ENCODE results near the gene ERF. TPM values are rescaled to one million over a fixed set of nuclear protein-coding genes. Genes with fewer than 3 reads are reported as not detected.

ERF gene
- total RNA-seq, 1 donor, result 31.8 TPM

DNA sequence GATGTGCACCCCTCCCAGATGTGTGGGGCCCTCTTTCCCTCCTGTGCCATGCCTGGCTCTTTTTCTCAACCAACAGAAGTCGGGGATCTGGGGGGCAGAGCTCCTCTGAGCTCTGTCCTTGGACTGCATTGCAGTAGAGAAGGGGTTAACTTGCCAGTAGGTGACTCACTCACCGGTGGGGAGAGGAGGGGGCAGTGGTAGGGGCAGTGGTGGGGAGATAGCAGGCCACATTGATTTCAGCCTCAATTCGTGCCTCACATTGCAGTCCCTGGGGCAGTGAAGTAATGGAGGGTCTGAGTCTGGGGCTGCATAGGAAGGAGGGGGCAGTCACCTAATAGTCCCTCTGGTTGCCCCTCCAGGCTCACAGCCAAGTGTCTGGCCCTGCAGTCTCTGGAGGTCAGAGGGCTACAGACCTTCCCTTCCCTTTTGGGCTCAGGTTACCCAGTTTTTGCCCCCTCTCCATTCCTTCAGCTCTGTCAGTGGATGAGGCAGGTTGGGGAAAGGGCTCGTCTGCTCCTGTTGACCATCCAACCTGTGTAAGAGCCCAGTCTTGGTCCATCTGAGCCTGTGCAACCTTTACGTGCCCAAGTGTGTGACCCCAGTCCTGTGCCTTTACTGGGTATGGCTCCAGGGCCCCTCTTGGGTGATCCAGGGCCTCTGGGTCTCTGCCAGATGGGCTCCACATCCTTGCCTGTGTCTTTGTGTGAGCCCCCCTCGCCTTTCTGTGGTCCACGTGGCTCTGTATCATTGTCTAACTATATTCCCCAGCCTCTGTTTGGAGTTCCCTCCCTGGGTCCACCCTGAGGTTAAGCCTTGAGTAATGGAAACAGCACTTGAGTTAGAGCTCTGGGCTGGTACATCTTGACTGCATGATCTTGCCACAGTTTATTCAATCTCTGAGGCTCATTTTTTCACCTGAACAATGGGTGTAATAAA lies 27.2 kb upstream of the ERF start:
- no peak overlapping the region for H2AFZ ChIP-seq (ENCODE audit: low read length)
- DNase-seq (ENCODE audit: insufficient read length, low spot score, missing footprints), result peak; percentile 92
- TF ChIP-seq, protein P1, sequence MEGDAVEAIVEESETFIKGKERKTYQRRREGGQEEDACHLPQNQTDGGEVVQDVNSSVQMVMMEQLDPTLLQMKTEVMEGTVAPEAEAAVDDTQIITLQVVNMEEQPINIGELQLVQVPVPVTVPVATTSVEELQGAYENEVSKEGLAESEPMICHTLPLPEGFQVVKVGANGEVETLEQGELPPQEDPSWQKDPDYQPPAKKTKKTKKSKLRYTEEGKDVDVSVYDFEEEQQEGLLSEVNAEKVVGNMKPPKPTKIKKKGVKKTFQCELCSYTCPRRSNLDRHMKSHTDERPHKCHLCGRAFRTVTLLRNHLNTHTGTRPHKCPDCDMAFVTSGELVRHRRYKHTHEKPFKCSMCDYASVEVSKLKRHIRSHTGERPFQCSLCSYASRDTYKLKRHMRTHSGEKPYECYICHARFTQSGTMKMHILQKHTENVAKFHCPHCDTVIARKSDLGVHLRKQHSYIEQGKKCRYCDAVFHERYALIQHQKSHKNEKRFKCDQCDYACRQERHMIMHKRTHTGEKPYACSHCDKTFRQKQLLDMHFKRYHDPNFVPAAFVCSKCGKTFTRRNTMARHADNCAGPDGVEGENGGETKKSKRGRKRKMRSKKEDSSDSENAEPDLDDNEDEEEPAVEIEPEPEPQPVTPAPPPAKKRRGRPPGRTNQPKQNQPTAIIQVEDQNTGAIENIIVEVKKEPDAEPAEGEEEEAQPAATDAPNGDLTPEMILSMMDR (IDR thresholded peaks at IDR 0.05; ENCODE audit: extremely low read depth, low read depth, low read length), result no peak
- no peaks in the 10 kb centered on the region for H3K27me3 ChIP-seq (ENCODE audit: insufficient read depth, low read length)
- peaks cover 70% of the 10 kb centered on the region for H3K79me2 ChIP-seq (ENCODE audit: insufficient read depth, low read length)
- peak overlapping the region; percentile 66 for H3K4me3 ChIP-seq (ENCODE audit: insufficient read depth, low read length)
- H3K4me1 ChIP-seq (ENCODE audit: insufficient read depth, low read length), result peaks cover 70% of the 10 kb centered on the region
- H3K4me2 ChIP-seq (ENCODE audit: insufficient read depth, low read length), result peak overlapping the region; percentile 80
- peaks cover 52% of the 10 kb centered on the region for H4K20me1 ChIP-seq (ENCODE audit: insufficient read depth, low read length)
- H3K27ac ChIP-seq (ENCODE audit: low read depth, low read length), result peak overlapping the region; percentile 74
- no peaks in the 10 kb centered on the region for H3K9me3 ChIP-seq (ENCODE audit: low read depth, low read length)
- peaks cover 4% of the 10 kb centered on the region for H3K36me3 ChIP-seq (ENCODE audit: insufficient read depth, low read length)

DNA sequence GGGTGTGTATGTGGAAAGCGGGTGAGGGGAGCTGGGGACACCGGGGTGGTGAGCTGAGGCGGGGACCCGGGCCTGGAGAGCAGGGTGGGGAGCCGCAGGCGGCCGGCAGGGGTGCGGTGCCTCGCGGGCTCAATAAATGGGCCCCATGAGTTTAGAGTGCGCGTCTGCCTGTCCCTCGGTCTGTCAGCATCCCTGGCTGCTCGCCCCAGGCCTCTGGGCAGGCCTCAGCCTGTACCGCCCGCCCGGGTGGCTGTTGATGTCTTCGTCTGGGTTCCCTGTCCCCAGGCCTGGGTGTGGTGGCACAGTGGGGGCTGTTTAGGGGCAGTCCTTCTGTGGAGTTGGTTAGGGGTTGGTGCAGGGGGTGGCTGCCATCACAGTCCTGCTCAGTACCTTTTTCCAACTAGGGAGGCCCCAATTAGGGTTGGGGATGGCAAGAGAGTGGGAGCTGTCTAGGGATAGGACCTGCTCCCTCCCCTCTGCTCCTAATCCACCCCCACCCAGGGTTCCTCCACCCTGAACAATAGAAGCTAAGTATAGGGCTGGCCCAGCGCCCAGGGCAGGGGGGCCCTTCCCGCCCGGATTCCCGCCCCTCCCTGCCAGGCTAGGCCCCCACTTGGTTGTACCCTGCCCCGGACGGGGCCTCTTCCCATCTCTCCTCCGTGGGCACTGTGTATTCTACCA lies 26.4 kb upstream of the ERF start:
- Histone ChIP-seq H3K4me2 (ENCODE audit: insufficient read depth, low read length) (peak overlapping the region; percentile 80), H4K20me1 (ENCODE audit: insufficient read depth, low read length) (peaks cover 53% of the 10 kb centered on the region), H3K4me3 (ENCODE audit: insufficient read depth, low read length) (peak overlapping the region; percentile 66), H3K9me3 (ENCODE audit: low read depth, low read length) (no peaks in the 10 kb centered on the region), H3K27me3 (ENCODE audit: insufficient read depth, low read length) (no peaks in the 10 kb centered on the region), H2AFZ (ENCODE audit: low read length) (no peak overlapping the region), H3K36me3 (ENCODE audit: insufficient read depth, low read length) (peaks cover under 1% of the 10 kb centered on the region), H3K4me1 (ENCODE audit: insufficient read depth, low read length) (peaks cover 76% of the 10 kb centered on the region), H3K79me2 (ENCODE audit: insufficient read depth, low read length) (peaks cover 71% of the 10 kb centered on the region), H3K27ac (ENCODE audit: low read depth, low read length) (peak overlapping the region; percentile 74)
- TF ChIP-seq, protein P1 (IDR thresholded peaks at IDR 0.05; ENCODE audit: extremely low read depth, low read depth, low read length), result no peak
- no peak for DNase-seq (ENCODE audit: insufficient read length, low spot score, missing footprints)

DNA sequence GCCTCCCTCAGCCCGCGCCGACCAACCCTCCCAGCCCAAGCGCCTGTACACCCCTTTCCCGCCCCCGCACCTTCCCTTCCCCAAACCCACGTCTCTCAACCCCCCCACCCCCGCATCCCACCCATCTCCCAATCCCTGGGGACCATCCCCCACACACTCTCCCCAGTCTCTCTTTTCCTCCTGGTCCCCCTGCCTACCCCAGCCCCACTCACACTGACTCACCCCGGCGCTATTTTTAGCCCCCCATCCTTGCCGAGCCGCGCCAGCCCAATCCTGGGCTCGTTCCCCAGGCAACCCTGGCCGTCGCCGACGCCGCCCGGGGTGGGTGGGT lies 25.9 kb upstream of the ERF start:
- H3K79me2 ChIP-seq (ENCODE audit: insufficient read depth, low read length), result peaks cover 71% of the 10 kb centered on the region
- TF ChIP-seq, protein P1 (IDR thresholded peaks at IDR 0.05; ENCODE audit: extremely low read depth, low read depth, low read length), result no peak
- no peaks in the 10 kb centered on the region for H3K9me3 ChIP-seq (ENCODE audit: low read depth, low read length)
- no peak overlapping the region for H2AFZ ChIP-seq (ENCODE audit: low read length)
- DNase-seq (ENCODE audit: insufficient read length, low spot score, missing footprints), result peak; percentile 99
- H3K4me3 ChIP-seq (ENCODE audit: insufficient read depth, low read length), result peak overlapping the region; percentile 88
- H3K4me2 ChIP-seq (ENCODE audit: insufficient read depth, low read length), result peak overlapping the region; percentile 80
- peaks cover 72% of the 10 kb centered on the region for H3K4me1 ChIP-seq (ENCODE audit: insufficient read depth, low read length)
- peaks cover 53% of the 10 kb centered on the region for H4K20me1 ChIP-seq (ENCODE audit: insufficient read depth, low read length)
- H3K27me3 ChIP-seq (ENCODE audit: insufficient read depth, low read length), result no peaks in the 10 kb centered on the region
- H3K36me3 ChIP-seq (ENCODE audit: insufficient read depth, low read length), result peaks cover 6% of the 10 kb centered on the region
- peak overlapping the region; percentile 65 for H3K27ac ChIP-seq (ENCODE audit: low read depth, low read length)
